T-helper 9 cell (primary cell): Measurements from ENCODE around the gene MBLAC1.

ENCODE experiments used
- DNase-seq: peaks from one replicate; pipeline ENCODE4 v3.0.0-alpha.2; 2020
- total RNA-seq, 2 donors: gene quantifications; one replicate each; lab custom pipeline; 2026; lab: John Stamatoyannopoulos, UW

The MBLAC1 gene, protein sequence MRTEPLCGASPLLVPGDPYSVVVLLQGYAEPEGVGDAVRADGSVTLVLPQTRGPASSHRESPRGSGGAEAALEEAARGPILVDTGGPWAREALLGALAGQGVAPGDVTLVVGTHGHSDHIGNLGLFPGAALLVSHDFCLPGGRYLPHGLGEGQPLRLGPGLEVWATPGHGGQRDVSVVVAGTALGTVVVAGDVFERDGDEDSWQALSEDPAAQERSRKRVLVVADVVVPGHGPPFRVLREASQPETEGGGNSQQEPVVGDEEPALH
- total RNA-seq, result 2.4 to 4.8 reads per million in 2 donors

DNA sequence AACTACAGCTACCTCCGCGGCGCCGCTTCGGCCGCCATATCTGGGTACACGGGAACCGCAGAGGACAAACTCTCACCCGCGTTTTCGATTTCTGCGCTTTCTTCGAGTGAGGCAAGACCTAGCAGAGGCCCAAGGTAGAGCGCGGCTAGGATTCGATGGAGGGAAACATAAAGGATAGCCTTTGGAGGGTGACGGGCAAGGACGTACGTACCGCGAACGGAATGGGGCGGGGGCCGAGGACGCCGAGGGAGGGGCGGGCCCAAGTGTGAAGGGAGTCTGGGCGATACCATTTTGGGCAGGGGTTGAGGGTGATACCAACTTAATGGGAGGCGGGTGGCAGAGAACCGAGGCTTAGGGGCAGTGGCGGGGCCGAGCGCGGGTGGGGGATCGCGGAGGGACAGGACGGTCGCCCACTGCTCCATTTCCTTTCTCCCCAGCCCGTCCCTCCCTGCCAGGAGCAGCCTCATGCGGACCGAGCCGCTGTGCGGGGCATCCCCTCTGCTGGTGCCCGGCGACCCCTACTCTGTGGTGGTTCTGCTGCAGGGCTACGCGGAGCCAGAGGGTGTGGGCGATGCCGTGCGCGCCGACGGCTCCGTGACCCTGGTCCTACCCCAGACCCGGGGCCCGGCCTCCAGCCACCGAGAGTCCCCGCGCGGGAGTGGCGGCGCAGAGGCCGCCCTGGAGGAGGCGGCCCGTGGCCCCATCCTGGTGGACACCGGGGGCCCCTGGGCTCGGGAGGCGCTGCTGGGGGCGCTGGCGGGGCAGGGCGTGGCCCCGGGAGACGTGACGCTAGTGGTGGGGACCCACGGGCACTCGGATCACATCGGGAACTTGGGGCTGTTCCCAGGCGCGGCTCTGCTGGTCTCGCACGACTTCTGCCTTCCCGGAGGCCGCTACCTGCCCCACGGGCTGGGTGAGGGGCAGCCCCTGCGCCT, at the start of gene MBLAC1:
MBLAC1 (plus strand) TSS at position 37 of the 935 bp plus-strand sequence; CDS start at position 466, 429 bp downstream.
- DNase-seq, result peak; percentile 90

DNA sequence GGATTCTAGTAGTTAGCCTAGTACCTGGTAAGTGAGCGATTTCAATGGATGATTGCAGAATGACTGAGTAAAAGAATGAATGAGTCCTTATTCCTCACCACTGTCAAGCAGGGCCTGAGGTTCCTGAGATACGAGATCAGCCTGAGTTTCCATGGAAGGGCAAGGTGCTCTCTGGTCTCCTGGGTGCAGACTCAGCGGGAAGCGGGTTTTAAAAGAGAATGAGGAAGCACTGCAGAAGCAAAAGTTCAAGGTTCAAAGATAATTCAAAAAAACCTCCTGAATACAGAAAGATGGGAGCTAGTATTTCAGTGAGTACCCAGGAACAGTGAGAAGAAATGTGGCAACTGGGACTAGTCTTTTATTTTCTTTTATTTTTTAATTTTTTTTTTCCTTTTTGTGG, 49.6 kb upstream of the MBLAC1 start:
- no peak for DNase-seq

- no peak for DNase-seq
Observed at GRCh38 chr7:100079024-100079560, 47.7 kb upstream of the MBLAC1 start.

GRCh38 chr7:100080907-100081534, 45.7 kb upstream of the MBLAC1 start:
- no peak for DNase-seq

DNA sequence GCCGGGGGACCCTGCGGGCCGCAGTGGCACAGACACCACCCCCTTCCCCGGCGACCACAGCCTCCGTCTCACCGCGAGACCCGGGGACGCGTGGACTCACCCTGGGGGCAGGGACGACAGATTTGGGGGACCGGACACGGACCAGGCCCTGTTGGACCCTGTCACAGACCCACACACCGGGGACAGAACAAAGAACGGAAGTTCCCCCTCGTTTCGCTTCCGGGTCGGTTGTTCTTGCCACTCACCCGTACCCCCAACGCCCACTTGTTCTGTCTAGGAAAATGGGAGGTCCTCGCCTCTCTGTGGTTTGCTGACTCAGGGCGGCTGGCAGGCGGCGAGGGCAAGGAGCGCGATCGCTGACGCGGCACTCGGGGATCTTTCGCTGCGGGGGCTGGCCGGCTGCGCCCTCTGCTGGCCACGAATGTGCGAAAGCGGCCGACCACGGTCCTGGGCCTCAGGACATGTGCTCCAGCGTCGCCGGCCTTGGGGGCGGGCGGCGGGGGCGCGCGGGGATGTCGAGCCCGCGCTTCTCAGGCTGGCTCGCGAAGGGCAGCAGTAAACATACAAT, 45.1 kb upstream of the MBLAC1 start, which contains the start of gene ZNF3:
ZNF3 (minus strand) TSS at position 189 of the 568 bp plus-strand sequence. CDS start 4,366 bp downstream, outside the sequence.
- DNase-seq, result peak; percentile 94

DNA sequence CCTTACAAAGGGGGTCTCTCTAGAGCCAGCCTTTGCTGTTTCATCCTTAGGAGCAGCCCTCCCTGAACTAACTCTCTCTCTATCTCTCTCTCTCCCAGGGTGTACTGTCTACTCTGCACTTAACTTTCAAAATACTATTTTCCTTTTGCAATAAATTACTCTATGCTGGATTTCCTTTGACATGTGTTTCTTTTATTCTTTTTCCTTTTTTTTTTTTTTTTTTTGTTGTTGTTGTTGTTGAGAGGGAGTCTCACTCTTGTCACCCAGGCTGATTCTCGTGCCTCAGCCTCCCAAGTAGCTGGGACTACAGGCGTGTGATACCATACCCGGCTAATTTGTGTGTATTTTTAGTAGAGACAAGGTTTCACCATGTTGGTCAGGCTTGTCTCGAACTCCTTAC, 43.8 kb upstream of the MBLAC1 start:
- no peak for DNase-seq

DNA sequence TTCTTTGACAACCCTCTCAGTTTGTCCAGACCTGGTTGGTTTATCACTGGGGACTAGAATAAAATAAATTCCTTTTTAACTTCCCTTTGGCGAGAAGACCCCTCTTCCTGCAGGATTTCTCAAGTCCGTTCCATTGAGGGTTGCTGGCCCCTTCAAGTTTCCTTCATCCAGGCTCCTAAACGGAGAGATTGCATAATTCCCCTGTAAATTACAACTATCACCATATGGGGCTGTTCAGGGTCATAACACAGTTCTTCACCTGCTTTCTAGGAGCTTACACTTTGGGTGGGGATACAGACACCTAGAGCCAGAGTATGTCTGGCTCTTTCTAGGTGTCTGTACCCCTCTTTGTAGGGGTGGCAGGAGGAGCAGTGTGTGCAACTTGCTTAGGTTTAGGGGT, 41.3 kb upstream of the MBLAC1 start:
- no peak for DNase-seq

DNA sequence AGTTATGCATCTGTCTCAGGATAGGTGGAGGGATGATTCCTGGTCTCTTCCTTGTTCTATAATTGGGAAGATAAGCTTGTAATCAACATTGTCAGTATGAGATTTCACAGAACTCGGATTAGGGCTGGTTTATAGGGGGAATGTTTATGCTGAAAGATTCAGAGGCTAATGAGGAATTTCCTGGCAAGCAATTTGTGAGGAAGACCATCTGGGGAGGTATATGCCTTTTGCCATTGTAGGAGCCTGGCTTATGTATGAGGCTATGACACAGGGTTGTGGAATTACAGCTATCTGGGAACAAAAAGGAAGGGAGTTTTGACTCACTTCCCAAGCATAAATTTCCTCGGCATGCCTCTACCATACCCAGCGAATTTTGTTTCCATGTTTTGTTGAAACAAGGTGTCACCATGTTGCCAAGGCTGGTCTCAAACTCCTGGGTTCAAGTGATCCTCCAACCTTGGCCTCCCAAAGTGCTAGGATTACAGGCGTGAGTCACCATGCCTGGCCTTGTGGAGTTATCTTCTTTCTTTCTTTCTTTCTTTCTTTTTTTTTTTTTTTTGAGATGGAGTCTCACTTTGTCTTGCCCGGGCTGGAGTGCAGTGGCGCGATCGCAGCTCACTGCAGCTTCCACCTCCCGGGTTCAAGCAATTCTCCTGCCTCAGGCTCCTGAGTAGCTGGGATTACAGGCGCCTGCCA, 39.6 kb upstream of the MBLAC1 start:
- DNase-seq, result no peak

- DNase-seq, result no peak
Observed at GRCh38 chr7:100088095-100088620, 38.6 kb upstream of the MBLAC1 start.

GRCh38 chr7:100088621-100089457, 37.9 kb upstream of the MBLAC1 start, which contains the start of gene COPS6:
COPS6 (plus strand) TSS chr7:100088969; CDS start chr7:100088991, 22 bp downstream.
- peak; percentile 92 for DNase-seq

DNA sequence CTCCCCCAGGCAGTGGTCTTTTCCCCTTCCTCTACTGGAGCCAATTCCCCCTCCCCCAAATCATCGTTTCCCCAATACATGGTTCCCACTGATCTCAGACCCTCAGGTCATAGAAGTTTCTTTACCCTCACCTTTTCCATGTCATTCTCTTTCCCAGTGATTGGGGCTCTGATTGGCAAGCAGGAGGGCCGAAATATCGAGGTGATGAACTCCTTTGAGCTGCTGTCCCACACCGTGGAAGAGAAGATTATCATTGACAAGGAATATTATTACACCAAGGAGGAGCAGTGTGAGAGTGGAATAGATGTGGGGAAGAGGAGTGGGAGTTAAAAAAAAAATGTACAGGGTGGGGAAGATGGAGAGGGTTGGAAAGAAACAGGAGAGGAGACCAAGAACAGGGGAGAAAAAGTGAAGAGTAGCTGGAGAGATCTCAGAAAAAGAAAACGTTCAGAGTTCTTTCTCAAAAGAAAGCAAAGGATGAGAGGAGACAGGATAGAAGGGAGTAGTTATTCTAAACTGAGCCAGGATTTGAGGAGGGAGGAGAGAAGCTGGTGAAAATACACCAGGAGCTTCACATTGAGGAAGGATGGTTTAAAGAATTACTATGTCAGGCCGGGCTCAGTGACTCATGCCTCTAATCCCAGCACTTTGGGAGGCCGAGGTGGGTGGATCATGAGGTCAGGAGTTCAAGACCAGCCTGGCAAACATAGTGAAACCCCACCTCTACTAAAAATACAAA, 37.1 kb upstream of the MBLAC1 start:
- DNase-seq, result no peak

GRCh38 chr7:100090527-100091410, 36.0 kb upstream of the MBLAC1 start:
- DNase-seq, result no peak

DNA sequence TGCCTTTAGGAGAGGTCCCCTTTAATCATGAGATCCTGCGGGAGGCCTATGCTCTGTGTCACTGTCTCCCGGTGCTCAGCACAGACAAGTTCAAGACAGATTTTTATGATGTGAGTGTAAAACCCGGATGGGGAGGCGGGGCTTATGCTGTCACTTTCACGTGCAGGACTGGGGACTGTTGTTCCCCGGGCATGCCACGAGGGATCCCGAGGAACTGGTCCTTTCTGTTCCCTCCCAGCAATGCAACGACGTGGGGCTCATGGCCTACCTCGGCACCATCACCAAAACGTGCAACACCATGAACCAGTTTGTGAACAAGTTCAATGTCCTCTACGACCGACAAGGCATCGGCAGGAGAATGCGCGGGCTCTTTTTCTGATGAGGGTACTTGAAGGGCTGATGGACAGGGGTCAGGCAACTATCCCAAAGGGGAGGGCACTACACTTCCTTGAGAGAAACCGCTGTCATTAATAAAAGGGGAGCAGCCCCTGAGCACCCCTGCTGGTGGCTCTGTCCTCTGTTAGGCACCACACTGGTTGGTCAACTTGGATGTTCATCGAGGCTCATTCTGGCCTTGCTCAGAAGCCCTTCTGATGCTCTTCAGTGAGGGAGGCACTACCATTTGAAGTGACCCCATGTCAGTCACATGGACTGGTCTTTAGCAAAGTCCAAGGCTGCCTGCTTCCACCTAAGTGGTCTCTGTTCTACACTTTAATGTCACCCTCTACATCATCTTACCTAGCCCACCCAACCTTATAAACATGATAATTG, 35.2 kb upstream of the MBLAC1 start:
- no peak for DNase-seq

DNA sequence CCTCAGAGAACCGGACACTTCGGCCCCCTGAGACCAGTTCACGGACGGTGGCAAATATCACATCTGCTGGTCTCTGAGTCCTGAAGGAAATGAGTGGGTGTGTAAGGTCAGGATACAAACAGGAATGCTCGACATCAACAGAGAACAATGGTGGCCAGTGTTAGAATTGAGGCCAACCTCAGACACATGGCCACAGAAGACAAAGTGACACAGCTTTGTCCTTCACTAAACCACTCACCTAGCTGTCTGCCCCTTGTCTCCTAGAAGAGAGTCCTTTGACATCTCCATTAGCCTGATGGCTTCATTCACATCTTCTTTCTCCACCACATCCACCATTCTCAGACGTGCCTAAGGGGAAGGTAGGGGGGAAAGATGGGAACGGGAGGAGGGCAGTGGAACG, 33.7 kb upstream of the MBLAC1 start:
- DNase-seq, result no peak

DNA sequence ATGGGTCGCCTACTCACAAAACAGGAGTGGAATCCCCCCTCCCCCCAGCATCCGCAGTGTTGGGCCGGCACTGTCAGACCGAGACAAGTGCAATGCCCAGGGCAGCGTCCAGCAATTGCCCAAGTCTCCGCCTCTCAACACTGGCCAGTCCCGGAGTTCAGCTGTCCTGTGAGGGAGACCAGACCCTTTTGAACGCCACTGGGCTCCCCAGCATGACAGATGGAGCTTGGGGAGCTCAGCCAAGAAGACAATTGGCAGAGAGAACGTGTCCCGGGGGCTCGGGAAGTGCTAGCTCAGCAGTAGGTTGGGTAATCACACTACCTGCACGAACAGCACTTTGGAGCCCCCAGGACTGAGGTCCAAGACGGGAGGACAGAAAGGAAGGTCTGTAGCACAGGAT, 33.3 kb upstream of the MBLAC1 start:
- no peak for DNase-seq

DNA sequence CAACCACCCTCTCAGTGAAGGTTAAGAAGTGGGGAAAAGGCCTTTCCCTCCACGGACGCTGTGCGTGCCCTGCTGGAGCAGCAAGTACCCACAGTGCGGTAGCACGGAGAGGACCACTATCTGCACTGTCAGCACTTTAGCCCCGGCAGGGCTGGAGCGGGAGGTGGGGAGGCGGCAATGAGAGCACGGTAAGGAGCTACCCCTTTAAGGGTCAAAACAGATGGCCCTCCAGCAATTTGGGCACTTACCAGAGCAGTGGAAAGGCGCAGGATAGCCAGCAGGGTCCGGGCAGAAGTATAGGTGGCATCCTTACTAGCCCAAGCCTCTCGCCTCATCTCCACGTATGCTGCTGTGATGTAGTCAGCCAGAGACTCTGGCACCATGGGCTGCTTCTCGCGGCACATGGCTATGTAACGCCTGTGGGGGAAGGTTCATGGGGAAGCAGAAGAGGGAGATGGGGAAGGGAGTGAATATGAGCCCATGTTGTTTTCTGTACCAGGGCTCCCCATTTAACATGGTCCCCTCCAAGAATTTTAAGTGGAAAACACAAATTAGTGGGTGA, 32.8 kb upstream of the MBLAC1 start:
- no peak for DNase-seq

DNA sequence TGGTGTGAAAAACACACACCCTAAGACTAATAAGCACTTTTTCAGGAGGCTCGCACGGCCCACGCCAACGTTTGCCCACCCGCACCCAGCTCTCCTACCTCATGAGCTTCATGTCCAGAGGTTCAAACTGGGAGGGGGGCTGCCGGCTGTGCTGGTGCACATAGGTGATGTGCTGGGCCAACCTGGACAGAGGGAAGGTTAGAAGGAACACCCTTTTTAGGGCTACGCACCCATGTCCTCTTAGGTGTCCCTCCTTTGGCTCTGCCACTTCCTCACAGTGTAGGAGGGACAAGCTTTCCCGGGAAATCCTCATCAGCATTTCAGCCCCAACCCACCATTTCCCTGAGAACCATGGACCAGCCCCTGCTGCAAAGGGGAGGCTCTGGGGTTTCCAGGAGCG, 31.5 kb upstream of the MBLAC1 start:
- no peak for DNase-seq

DNA sequence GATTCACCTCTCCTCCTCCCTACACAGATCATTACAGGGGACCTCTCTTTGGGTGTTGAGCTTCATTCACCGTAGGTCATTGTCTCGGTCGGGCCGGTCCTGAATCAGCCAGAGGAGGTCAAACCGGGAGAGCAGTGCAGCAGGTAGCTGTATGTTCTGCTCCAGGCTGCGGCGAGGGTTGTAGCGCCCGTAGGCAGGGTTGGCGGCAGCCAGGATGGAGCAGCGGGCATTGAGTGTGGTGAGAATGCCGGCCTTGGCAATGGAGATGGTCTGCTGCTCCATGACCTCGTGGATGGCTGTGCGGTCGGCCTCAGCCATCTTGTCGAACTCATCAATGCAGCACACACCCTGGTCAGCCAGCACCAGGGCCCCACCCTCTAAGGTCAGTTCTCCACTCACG, 31.1 kb upstream of the MBLAC1 start:
- no peak for DNase-seq
